Endothelial cell of umbilical vein (primary cell): ENCODE results near the gene PAPPA. TPM values are rescaled to one million over a fixed set of nuclear protein-coding genes. Genes with fewer than 3 reads are reported as not detected.

Source experiments
- BruUV-seq: library from RNA; stranded (reverse); fragments of 400-500 nt; replicated peaks from 2 replicates; lab custom pipeline; 2021; lab: Mats Ljungman, UMichigan
- CTCF ChIA-PET: fragments of 300-600, 350-600 bp; sonication (Branson Sonifier 250); formaldehyde crosslinking; loops from one replicate; lab custom pipeline; 2021; ENCODE audit warnings: antibody characterized with exemption, inconsistent platforms; lab: Charles Lee
- POLR2A ChIA-PET: fragments of 300-600, 350-600 bp; sonication (Branson Sonifier 250); formaldehyde crosslinking; loops from one replicate; lab custom pipeline; 2021; ENCODE audit warnings: antibody characterized with exemption, inconsistent platforms; lab: Charles Lee
- DNase-seq: peaks from one replicate; pipeline ENCODE4 v3.0.0-alpha.2; 2011; ENCODE audit warnings: low read depth, low spot score
- FAIRE-seq: peaks from 2 replicates; lab custom pipeline; 2011; peaks lifted over from hg19 to GRCh38; lab: Jason Lieb, UNC
- H2AFZ ChIP-seq: 2 replicates; pipeline ENCODE4 v1.6.0; 2012; ENCODE audit warnings: low read depth, low read length, control low read depth, inconsistent platforms
- H3K27ac ChIP-seq: 2 replicates; pipeline ENCODE4 v1.5.1; 2011; ENCODE audit warnings: low read depth, mild to moderate bottlenecking, control low read depth, low read length, moderate library complexity; ENCODE audit not compliant: insufficient read depth
- H3K27me3 ChIP-seq, 2 experiments: 2 replicates each; pipeline versions ENCODE4 v1.6.0 to v1.6.1; 2011; ENCODE audit warnings: low read length in 2 of 2, mixed read lengths in 1 of 2; ENCODE audit not compliant: control insufficient read depth in 2 of 2, insufficient read depth in 2 of 2
- H3K36me3 ChIP-seq, 2 experiments: 2 replicates in 1 of 2; 3 replicates in 1 of 2; pipeline ENCODE4 v1.5.1; 2011; ENCODE audit warnings: low read length in 2 of 2, mild to moderate bottlenecking in 1 of 2, moderate library complexity in 1 of 2; ENCODE audit not compliant: control insufficient read depth in 2 of 2, insufficient read depth in 2 of 2; ENCODE audit errors: extremely low read depth in 1 of 2
- H3K4me1 ChIP-seq: 3 replicates; pipeline ENCODE4 v1.5.1; 2011; ENCODE audit warnings: mild to moderate bottlenecking, low read length; ENCODE audit not compliant: control insufficient read depth, insufficient read depth; ENCODE audit errors: extremely low read depth
- H3K4me2 ChIP-seq: 2 replicates; pipeline ENCODE4 v1.6.1; 2011; ENCODE audit warnings: low read length, control low read depth, mixed read lengths; ENCODE audit not compliant: insufficient read depth
- H3K4me3 ChIP-seq, 3 experiments: fragments of 200-600 bp in 1 of 3; sonication (generic), shearing (Covaris generic) in 1 of 3; replicated peaks in 1 of 3; 2 replicates each; pipeline ENCODE4 v1.5.1; 2011 to 2016; ENCODE audit warnings: control low read depth in 3 of 3, low read length in 3 of 3, mild to moderate bottlenecking in 2 of 3, inconsistent platforms in 1 of 3, low read depth in 1 of 3, moderate library complexity in 1 of 3; ENCODE audit not compliant: insufficient read depth in 1 of 3
- H3K79me2 ChIP-seq: 2 replicates; pipeline ENCODE4 v1.6.0; 2012; ENCODE audit warnings: low read length, inconsistent platforms; ENCODE audit not compliant: control insufficient read depth, insufficient read depth
- H3K9ac ChIP-seq: replicated peaks from 2 replicates; pipeline ENCODE3; 2011; ENCODE audit warnings: low read length, control low read depth; ENCODE audit not compliant: insufficient read depth; ENCODE audit errors: extremely low read depth
- H3K9me1 ChIP-seq: replicated peaks from 3 replicates; pipeline ENCODE4 v1.6.0; 2011; ENCODE audit warnings: mild to moderate bottlenecking, low read length; ENCODE audit not compliant: control insufficient read depth, insufficient read depth; ENCODE audit errors: extremely low read depth
- H3K9me3 ChIP-seq: replicated peaks from 2 replicates; pipeline ENCODE4 v1.5.1; 2012; ENCODE audit warnings: low read length, inconsistent platforms; ENCODE audit not compliant: control insufficient read depth, insufficient read depth
- H4K20me1 ChIP-seq: replicated peaks from 2 replicates; pipeline ENCODE3; 2011; ENCODE audit warnings: mild to moderate bottlenecking, low read length; ENCODE audit not compliant: control insufficient read depth, insufficient read depth; ENCODE audit errors: extremely low read depth
- CTCF ChIP-seq, 2 donors: IDR thresholded peaks; 1 replicate in 1 of 2; 2 replicates in 1 of 2; pipeline ENCODE4 v1.5.1; 2011; ENCODE audit warnings: low read length in 2 of 2, mild to moderate bottlenecking in 2 of 2, moderate library complexity in 2 of 2, control low read depth in 1 of 2, inconsistent platforms in 1 of 2, low read depth in 1 of 2; ENCODE audit not compliant: insufficient read depth in 1 of 2; ENCODE audit errors: extremely low read depth in 1 of 2
- EZH2 ChIP-seq: IDR thresholded peaks from 2 replicates; pipeline ENCODE4 v1.6.1; 2012; ENCODE audit warnings: borderline replicate concordance, low read depth, mild to moderate bottlenecking, moderate library complexity, low read length, inconsistent platforms; ENCODE audit not compliant: severe bottlenecking
- FOS ChIP-seq: IDR thresholded peaks from 2 replicates; pipeline ENCODE4 v1.6.1; 2011; ENCODE audit warnings: mild to moderate bottlenecking, low read length, moderate library complexity, borderline replicate concordance; ENCODE audit not compliant: insufficient read depth
- GATA2 ChIP-seq: IDR thresholded peaks from 2 replicates; pipeline ENCODE4 v1.7.0; 2011; ENCODE audit warnings: low read depth, mild to moderate bottlenecking, moderate library complexity, mixed read lengths, low read length; ENCODE audit not compliant: insufficient read length, insufficient read depth
- JUN ChIP-seq: IDR thresholded peaks from 2 replicates; pipeline ENCODE4 v1.6.1; 2011; ENCODE audit warnings: borderline replicate concordance, low read depth; ENCODE audit not compliant: insufficient read length, insufficient read depth
- MAX ChIP-seq: IDR thresholded peaks from 2 replicates; pipeline ENCODE4 v1.6.1; 2011; ENCODE audit not compliant: insufficient read depth, insufficient read length
- MYC ChIP-seq: IDR thresholded peaks from one replicate; pipeline ENCODE4 v1.6.1; 2011; ENCODE audit warnings: mild to moderate bottlenecking, low read depth, low read length
- POLR2A ChIP-seq: IDR thresholded peaks from 2 replicates; pipeline ENCODE4 v1.6.1; 2012; ENCODE audit warnings: low read depth, mild to moderate bottlenecking, control low read depth, low read length
- POLR2AphosphoS5 ChIP-seq: IDR thresholded peaks from 2 replicates; pipeline ENCODE4 v1.6.1; 2012; ENCODE audit warnings: low read depth, mild to moderate bottlenecking, control low read depth, low read length, moderate library complexity; ENCODE audit not compliant: insufficient read depth
- dilution Hi-C: fragments of 300-500 bp; cut with MboI; formaldehyde crosslinking; loops from one replicate; pipeline ENCODE4 v1.15.0; 2019; ENCODE audit warnings: low sequenced_read_pairs; ENCODE audit not compliant: extremely low pct_ligation_motif_present
- intact Hi-C: fragments of 100-400 bp; cut with micrococcal nuclease; formaldehyde crosslinking; loops from one replicate; pipeline ENCODE4 v1.10.0; 2022
- polyA plus RNA-seq, 4 experiments: library from polyadenylated mRNA; depleted of rRNA in 3 of 4; stranded (reverse) in 3 of 4; unstranded in 1 of 4; fragments of >200 nt; gene quantifications; 2 replicates each; pipeline versions ENCODE4 v1.2.1 to v1.2.3, GENCODE V29; 2011 to 2012; ENCODE audit warnings: missing spikeins in 1 of 4
- total RNA-seq: library from RNA; stranded (reverse); gene quantifications from 2 replicates; pipeline ENCODE4 v1.2.3, GENCODE V29; 2021

Gene PAPPA
- total and polyA plus RNA-seq, 2 donors (not counting 3 experiments of a cell fraction or from before 2014, with no cell fraction given), result 0.13 to 0.41 TPM

- no peak for DNase-seq
- Histone ChIP-seq H3K27me3 (no peaks in the 10 kb centered on the region), H3K9me1 (no peaks in the 10 kb centered on the region), H2AFZ (no peak overlapping the region), H3K27ac (no peak overlapping the region), H3K9me3 (no peaks in the 10 kb centered on the region), H3K4me2 (no peak overlapping the region), H4K20me1 (no peaks in the 10 kb centered on the region), H3K79me2 (no peaks in the 10 kb centered on the region), H3K4me1 (no peaks in the 10 kb centered on the region), H3K9ac (no peak overlapping the region), H3K36me3 (no peaks in the 10 kb centered on the region), H3K4me3 (no peak overlapping the region)
- intact Hi-C loops, result no loop called here
- POLR2A ChIA-PET, result no interaction called here
- no peak for FAIRE-seq
- BruUV-seq, result no TSS peak
- dilution Hi-C loops, result no loop called here
- CTCF ChIA-PET, result no interaction called here
- TF ChIP-seq EZH2, result no peak
- TF ChIP-seq POLR2AphosphoS5, result no peak
- TF ChIP-seq MAX, result no peak
- TF ChIP-seq JUN, result no peak
- TF ChIP-seq POLR2A, result no peak
- no peak for TF ChIP-seq CTCF (IDR thresholded peaks at IDR 0.05; ENCODE audit: extremely low read depth in 1 of 2, insufficient read depth in 1 of 2, low read depth in 1 of 2, low read length in 2 of 2)
- TF ChIP-seq GATA2, result no peak
- no peak for TF ChIP-seq FOS
- no peak for TF ChIP-seq MYC
Measured at GRCh38 chr9:116368680-116369079, 215.1 kb downstream of the PAPPA start.
